GM19328 (cell line): Measurements from ENCODE around the gene CHD1L.
"Not testable (repeated sequence)": the region's sequence is repeated elsewhere in the genome, so short reads cannot be mapped to it uniquely, and the experiment has no call there.

Source experiments
- ATAC-seq: cut with Tn5 transposase; IDR thresholded peaks from one replicate; pipeline ENCODE4 v1.9.1; 2021; ENCODE audit warnings: mild to moderate bottlenecking, moderate library complexity; ENCODE audit not compliant: unreplicated experiment

CHD1L gene

GRCh38 chr1:147231032-147231431, 11.5 kb upstream of the CHD1L start:
- not testable (repeated sequence) for ATAC-seq

DNA sequence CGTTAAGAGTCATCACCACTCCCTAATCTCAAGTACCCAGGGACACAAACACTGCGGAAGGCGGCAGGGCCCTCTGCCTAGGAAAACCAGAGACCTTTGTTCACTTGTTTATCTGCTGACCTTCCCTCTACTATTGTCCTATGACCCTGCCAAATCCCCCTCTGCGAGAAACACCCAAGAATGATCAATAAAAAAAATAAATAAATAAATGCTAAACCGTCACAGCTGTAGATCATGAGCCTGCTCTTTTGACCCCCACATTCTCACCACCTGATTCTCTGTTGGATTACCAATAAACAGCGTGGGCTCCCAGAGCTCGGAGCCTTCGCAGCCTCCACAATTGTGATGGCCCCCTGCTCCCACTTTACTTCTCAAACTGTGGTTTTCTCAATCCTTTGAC, 8.6 kb upstream of the CHD1L start:
- ATAC-seq: not testable (repeated sequence)

DNA sequence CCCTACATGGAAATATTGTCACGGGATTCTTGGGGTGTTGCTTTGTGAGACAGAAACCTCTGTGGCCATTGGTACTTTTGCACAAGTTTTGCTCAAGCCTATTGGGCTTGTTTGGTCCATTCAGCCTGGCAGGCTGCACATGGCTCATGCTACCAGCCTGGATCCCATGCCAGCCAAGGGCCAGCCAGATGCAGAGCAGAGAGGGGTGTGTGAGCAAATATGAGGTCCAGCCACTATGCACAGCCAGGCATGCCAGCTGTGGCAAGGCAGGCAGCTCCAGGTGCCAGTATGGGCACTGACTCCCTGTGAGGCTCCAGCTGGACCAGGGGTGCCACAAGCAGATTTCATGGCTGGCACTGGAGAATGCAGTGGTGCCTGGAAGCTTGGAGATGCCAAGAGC, 6.7 kb upstream of the CHD1L start:
- no peak for ATAC-seq

GRCh38 chr1:147236448-147236847, 6.0 kb upstream of the CHD1L start:
- ATAC-seq: no peak

DNA sequence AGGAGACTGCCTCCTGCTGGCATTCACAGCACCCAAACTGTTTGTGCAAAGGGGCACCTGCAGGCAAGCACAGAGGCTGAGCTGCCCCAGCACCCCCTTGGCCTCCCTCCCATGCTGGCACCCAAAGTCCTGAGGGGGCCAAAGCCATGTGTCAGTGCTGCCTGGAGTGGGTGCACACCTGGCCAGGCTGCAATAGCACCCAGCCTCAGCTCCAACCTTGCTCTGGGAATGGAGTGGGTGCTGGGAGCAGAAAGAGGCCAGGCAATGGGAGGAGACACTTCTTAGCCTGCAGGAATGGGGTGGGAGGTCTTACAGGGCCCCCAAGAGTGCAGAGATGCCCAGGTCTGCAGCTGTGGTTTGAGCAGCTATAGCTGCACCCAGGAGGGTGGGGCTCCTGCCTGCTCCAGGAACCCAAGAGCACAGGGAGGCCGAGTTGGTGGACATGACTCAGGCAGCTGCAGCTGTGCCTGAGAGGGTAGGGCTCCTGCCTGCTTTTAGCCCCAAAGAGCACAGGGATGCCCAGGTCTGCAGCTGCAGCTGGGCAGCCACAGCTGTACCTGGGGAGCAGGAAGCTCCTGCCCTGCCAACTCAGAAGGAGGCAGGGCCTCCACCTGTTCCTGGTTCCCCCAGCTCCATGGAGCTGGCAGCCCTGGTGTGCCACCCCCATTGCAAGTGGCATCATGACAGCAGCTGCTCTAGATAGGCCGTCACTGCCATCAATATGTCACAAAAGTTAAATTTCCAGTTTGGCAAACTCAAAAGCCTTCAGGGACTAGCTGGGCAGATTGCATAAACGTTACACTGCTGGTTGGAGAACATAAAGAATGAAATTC, 5.3 kb upstream of the CHD1L start:
- ATAC-seq: no peak

DNA sequence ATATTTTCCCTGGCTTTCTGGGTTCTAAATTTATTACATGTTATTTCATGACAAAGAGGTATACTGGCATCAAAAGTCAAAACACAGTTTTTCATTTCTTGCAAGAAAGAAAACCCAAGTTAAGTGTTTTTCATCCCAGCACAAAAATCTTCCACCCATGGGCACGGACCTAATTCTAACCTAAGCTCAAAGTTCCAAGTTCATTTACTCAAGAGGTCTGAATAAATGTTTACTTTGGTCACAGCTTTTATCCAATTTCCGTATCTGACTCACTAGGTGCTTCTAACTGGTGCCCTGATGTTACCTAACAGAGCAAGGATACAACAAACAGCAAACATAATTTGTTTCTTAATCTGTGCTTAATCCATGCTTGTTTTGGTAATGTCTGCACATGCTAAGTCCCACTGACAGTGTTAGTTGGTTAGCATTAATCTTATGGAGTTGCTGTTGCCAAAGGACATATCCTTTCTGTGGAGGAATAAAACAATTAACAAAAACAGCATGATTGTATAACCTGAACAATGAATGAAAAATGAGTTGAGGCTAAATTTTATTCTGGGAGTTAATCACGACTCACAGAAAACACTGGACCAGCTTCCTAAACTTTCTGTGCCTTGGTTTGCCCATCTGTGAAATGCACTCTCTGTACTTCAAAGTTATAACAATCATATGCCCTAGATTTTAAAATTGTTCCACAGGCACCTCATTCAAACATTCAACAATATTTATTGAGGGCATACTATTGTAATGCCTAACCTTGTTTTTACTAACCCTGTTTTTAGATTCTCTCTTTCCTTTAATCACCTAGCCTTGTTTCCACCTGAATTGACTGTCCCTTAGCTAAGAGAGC, 4.2 kb upstream of the CHD1L start:
- ATAC-seq: no peak

DNA sequence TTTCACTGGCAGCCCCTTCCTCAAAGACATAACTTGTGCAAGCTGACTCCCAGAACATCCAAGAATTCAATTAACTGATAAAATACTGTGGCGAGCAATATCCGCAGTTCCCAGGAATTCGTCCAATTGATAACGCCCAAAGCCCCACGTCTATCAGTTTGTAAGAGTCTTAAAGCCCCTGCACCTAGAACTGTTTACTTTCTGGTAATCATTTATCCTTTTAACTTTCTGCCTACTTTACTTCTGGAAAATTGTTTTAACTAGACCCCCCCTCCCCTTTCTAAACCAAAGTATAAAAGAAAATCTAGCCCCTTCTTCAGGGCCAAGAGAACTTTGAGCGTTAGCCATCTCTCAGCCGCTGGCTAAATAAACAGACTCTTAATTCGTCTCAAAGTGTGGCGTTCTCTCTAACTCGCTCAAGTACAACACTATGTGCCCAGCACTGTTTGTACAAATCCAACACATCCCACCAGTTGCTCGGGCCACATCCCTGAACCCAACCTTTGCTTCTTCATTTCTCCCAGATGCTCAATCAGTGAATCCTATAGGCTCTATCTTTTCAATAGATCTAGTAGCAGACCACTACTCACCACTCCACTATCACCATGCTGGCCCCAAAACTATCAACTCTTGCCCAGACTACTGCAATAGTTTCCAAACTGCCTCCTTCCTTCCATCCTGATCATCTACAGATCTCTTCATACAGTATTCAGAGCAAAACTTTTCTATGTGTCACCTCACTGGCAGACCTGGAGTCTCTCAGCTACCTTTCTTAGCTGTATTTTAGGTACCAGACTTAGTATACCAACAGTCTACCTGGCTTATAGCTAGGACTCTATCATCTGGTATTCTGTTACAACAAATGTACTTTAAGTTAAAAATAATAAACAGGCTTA, 3.3 kb upstream of the CHD1L start:
- no peak for ATAC-seq

DNA sequence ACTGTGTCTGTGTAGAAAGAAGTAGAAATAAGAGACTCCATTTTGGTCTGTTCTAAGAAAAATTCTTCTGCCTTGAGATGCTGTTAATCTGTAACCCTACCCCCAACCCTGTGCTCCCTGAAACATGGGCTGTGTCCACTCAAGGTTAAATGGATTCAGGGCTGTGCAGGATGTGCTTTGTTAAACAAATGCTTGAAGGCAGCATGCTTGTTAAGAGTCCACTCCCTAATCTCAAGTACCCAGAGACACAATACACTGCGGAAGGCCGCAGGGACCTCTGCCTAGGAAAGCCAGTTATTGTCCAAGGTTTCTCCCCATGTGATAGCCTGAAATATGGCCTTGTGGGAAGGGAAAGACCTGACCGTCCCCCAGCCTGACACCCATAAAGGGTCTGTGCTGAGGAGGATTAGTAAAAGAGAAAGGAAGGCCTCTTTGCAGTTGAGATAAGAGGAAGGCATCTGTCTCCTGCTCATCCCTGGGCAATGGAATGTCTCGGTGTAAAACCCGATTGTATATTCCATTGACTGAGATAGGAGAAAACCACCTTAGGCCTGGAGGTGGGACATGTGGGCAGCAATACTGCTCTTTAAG, 2.3 kb upstream of the CHD1L start:
- ATAC-seq: not testable (repeated sequence)

- ATAC-seq: no peak
Measured at GRCh38 chr1:147241934-147242448, 493 bp upstream of the CHD1L start.

DNA sequence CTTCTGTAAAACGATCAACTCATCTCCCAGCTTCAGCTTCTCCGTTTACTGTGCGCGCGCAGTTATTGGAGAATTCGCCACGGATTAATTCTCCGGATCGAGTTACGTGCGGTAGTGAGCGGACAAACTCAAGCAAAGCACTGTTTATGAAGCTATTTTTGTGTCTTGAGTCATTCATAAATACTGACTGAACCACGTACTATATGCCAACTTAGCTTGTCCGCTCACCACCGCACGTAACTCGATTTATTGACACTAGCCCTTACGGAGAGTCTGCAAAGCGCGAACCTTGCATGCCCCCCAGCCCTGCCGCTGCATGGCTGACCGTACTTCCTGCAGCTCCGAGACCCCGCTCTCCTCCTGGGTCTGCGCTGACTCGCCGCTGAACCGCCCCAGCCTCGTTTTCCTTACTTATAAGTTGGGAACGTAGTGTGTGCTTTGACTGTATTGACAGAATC, 773 bp downstream of the CHD1L start:
- ATAC-seq: no peak

DNA sequence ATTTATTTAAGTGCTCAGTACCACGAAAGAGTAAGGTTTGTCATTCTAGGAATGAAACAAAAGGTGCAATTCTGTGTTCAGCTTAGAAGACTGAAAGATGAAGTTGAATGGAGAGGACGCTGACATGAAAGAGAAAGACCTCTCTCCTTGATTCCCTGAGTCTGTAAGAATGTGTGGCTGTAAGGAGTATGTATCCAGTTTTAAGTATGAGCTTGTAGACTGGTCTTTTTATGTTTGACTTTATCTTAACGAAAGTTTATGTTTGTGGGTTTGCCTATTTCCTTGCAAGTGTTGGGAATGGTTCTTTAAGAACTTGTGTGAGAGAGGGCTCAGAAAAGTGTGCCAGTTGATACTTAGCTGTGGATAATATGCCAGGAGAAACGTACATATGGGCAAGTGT, 1.4 kb downstream of the CHD1L start:
- ATAC-seq: no peak

DNA sequence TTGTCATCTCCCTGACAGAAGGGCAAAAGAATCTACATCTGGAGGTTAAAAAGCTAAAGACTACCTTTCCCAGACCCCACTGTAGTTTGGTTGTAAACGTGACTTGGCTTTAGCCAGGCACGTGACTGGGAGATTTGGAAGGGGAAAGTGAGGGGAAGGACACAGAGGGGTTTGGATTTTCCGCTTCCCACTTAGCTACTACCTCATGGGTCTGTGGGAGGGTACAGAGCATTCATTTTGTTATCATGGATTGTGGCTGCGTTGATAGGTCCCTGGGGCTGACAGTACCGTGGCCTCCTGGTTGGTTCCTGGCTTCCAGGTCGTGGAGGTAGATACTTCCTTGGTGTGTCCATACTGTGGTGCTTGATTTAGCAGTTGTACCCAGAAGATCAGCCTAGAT, 2.6 kb downstream of the CHD1L start:
- no peak for ATAC-seq

- no peak for ATAC-seq
Measured at GRCh38 chr1:147245586-147246021, 3.1 kb downstream of the CHD1L start.

DNA sequence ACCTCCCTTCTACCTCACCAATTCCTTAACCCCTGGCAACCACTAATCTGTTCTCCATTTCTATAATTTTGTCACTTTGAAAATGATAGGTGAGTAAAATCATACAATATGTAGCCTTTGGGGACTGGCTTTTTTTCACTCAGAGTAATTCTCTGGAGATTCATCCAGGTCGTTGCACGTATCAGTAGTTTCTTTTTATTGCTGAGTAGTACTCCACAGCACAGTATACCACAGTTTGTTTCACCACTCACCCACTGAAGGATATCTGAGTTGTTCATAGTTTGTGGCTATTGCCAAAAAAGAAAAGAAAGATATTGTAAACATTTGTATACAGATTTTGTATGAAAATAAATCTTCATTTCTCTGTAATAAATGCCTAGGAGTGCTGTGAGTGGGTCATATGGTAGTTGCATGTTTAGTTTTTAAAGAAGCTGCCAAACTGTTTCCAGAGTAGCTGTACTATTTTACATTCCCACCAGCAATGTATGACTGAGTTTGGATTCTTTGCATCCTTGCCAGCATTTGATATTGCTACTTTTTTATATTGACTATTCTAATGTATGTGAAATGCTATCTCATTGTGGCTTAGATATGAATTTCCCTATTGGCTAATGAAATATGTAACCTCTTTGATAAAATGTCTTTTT, 3.7 kb downstream of the CHD1L start:
- no peak for ATAC-seq

- no peak for ATAC-seq
Measured at GRCh38 chr1:147246910-147247655, 4.6 kb downstream of the CHD1L start.

DNA sequence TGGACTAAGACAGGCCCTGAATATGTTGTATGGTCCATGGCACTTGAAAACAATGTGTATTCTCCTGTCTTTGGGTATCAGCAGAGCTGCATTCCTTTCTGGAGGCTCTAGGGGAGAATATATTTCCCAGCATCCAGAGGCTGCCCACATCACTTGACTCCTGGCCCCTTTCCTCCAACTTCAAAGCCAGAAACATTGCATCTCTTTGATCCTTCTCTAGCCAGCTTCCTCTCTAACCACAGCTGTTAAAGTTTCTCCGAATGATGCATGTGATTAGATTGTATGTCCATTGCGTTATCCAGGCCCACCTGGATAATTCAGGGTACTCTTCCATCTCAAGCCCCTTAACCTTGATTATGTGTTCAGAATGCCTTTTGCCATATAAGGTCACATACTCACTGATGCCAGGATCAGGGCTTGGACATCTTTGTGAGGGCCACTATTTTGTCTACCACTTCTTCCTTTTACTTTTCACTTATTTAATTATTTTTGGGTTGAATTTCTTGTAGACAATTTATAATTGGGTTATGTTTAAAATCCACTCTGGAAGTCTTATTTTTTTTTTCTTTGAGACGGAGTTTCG, 5.3 kb downstream of the CHD1L start:
- no peak for ATAC-seq

- ATAC-seq: no peak
Measured at GRCh38 chr1:147252540-147252939, 10.1 kb downstream of the CHD1L start.

DNA sequence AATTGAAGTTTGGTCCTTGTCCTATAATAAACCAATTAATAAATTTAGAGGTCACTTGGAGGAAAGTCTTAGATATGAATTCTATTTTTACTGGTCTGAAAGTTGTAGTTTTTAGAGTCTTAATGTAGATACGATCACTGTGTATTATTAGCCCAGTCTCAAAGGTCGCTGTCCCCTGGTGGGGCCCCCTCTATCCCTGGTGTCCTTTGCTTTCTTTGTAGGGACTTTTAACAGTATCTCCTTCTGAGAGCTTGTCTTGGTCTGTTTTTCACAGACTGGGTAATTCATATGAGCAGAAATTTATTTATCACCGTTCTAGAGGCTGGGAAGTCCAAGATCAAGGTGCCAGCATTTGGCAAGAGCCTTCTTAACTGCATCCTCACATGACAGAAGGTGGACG, 18.5 kb downstream of the CHD1L start:
- ATAC-seq: no peak
